OCI-LY3 (cell line): ENCODE results near the gene KIDINS220.
A peak's percentile ranks its signal among the peaks of the same experiment; 100 is the strongest.

ENCODE experiments used
- H2AFZ ChIP-seq: fragments of 200-600, 300-600 bp; shearing (Covaris generic); 2 replicates; pipeline ENCODE4 v1.6.0; 2014; ENCODE audit warnings: antibody characterized with exemption, low read depth, low read length
- H3K27ac ChIP-seq: fragments of 200-600, 300-600 bp; sonication (generic); 2 replicates; pipeline ENCODE4 v1.5.1; 2014; ENCODE audit warnings: mild to moderate bottlenecking, low read length, moderate library complexity, mixed read lengths
- H3K27me3 ChIP-seq: fragments of 200-600, 300-600 bp; sonication (generic); 2 replicates; pipeline ENCODE4 v1.6.1; 2014; ENCODE audit warnings: low read depth, low read length, mixed read lengths
- H3K36me3 ChIP-seq: fragments of 200-600, 300-600 bp; sonication (generic); replicated peaks from 2 replicates; pipeline ENCODE3; 2014; ENCODE audit warnings: low read depth, low read length, mixed read lengths
- H3K4me1 ChIP-seq: fragments of 300-600, 200-600 bp; sonication (generic); 2 replicates; pipeline ENCODE4 v1.6.1; 2014; ENCODE audit warnings: low read length, mixed read lengths
- H3K4me2 ChIP-seq: fragments of 200-600, 300-600 bp; sonication (generic); 2 replicates; pipeline ENCODE4 v1.6.1; 2014; ENCODE audit warnings: low read length, mixed read lengths
- H3K4me3 ChIP-seq: fragments of 300-600, 200-600 bp; sonication (generic); 2 replicates; pipeline ENCODE4 v1.5.1; 2014; ENCODE audit warnings: antibody characterized with exemption, mild to moderate bottlenecking, low read length, moderate library complexity
- H3K79me2 ChIP-seq: fragments of 300-600, 200-600 bp; shearing (Covaris generic); 2 replicates; pipeline ENCODE4 v1.6.1; 2014; ENCODE audit warnings: mild to moderate bottlenecking, low read length, mixed read lengths
- H3K9ac ChIP-seq: fragments of 300-600, 200-600 bp; shearing (Covaris generic); 2 replicates; pipeline ENCODE4 v1.6.0; 2014; ENCODE audit warnings: mild to moderate bottlenecking, low read length, moderate library complexity
- H3K9me3 ChIP-seq: fragments of 200-600, 300-600 bp; shearing (Covaris generic); 2 replicates; pipeline ENCODE4 v1.6.1; 2014; ENCODE audit warnings: low read length, mixed read lengths; ENCODE audit not compliant: insufficient read depth
- H4K20me1 ChIP-seq: fragments of 200-600, 300-600 bp; sonication (generic); 2 replicates; pipeline ENCODE4 v1.6.1; 2016; ENCODE audit warnings: low read length, mixed read lengths; ENCODE audit not compliant: insufficient read depth
- EZH2phosphoT487 ChIP-seq: fragments of 200-600 bp; shearing (Covaris generic); IDR thresholded peaks from 2 replicates; pipeline ENCODE4 v1.6.1; 2018; ENCODE audit warnings: antibody characterized with exemption, mixed run types, low read depth
- TF ChIP-seq, protein P1 (sequence below): fragments of 200-600, 300-600 bp; sonication (generic); IDR thresholded peaks from 2 replicates; pipeline ENCODE4 v1.5.1; 2014; ENCODE audit warnings: antibody characterized with exemption, low read length, low read depth

The KIDINS220 gene

DNA sequence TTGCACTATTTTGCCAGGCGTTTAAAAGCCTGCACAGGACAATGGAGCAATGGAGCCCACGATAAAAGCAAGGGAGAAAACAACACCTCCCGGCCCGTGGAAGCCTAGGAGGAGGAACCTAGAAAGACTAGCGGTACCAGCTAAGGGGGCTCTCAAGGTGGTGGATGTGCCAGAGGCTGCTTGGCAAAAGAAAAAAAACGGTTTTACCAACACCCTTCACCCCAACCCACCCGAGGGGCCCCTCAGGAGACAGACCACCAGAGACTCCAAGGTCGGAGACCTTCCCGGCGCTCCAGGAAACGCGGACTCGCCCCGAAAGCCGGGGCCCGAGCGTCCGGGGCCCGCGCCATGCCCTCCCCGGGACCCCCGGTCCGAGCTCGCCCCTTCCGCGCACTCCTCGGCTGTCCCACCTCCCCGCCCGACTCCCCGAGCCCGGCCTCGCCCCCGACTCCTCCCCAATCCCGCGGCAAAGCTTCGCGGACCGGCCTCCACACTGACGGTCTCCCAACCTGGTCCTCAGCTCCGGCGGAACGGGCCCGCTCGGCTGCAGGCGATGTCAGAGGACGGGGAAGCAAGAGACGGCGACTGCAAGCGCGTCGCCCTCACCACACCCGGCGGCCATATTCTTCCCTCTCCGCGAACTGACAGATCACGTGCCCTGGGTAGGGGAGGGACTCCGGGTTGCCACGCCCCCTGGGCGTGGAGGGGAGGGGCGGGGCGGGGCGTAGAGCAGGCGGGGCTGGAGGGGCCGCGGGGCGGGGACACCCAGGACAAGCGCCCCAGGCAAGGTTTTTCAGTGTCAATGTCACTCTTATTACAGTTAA is at the start of gene KIDINS220:
KIDINS220 (minus strand) TSS at position 643 of the 824 bp plus-strand sequence. CDS start 10,520 bp downstream, outside the sequence.
- H3K4me3 ChIP-seq: peak within 1 kb of the TSS; percentile 77
- H3K27ac ChIP-seq: no peak within 1 kb of the TSS
- no peaks in the 10 kb centered on the region for H3K9me3 ChIP-seq
- TF ChIP-seq, protein P1, sequence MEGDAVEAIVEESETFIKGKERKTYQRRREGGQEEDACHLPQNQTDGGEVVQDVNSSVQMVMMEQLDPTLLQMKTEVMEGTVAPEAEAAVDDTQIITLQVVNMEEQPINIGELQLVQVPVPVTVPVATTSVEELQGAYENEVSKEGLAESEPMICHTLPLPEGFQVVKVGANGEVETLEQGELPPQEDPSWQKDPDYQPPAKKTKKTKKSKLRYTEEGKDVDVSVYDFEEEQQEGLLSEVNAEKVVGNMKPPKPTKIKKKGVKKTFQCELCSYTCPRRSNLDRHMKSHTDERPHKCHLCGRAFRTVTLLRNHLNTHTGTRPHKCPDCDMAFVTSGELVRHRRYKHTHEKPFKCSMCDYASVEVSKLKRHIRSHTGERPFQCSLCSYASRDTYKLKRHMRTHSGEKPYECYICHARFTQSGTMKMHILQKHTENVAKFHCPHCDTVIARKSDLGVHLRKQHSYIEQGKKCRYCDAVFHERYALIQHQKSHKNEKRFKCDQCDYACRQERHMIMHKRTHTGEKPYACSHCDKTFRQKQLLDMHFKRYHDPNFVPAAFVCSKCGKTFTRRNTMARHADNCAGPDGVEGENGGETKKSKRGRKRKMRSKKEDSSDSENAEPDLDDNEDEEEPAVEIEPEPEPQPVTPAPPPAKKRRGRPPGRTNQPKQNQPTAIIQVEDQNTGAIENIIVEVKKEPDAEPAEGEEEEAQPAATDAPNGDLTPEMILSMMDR: no peak
- no peak for TF ChIP-seq EZH2phosphoT487
- peak within 1 kb of the TSS; percentile 16 for H2AFZ ChIP-seq
- peak within 1 kb of the TSS; percentile 83 for H3K4me2 ChIP-seq
- H3K9ac ChIP-seq: peak within 1 kb of the TSS; percentile 64
- peaks cover 31% of the 10 kb centered on the region for H3K79me2 ChIP-seq
- H3K36me3 ChIP-seq: no peaks in the 10 kb centered on the region
- no peaks in the 10 kb centered on the region for H4K20me1 ChIP-seq
- peaks cover 10% of the 10 kb centered on the region for H3K4me1 ChIP-seq
- H3K27me3 ChIP-seq: no peaks in the 10 kb centered on the region

DNA sequence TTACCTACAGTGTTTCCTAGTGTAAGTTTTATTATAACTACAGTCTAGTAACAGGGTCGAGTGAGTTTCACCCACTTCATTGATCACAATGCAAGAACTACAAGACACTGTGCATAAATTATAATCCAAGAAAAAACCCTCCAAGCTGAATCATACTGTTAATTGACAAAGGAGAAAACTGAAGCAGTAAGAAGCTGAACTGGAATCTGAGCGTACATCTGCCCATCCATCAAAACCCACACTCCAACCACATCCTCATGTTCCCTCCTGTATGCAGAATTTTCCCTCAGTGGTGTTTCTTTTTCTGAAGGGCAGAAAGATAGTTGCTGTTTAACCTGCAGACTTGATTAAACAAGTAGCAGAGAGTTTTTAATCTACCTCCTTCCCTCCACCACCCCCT is 49.5 kb upstream of the KIDINS220 start:
- H3K27ac ChIP-seq: no peak overlapping the region
- H3K9ac ChIP-seq: no peak overlapping the region
- H3K4me2 ChIP-seq: no peak overlapping the region
- no peaks in the 10 kb centered on the region for H3K4me1 ChIP-seq
- H3K79me2 ChIP-seq: no peaks in the 10 kb centered on the region
- no peak overlapping the region for H3K4me3 ChIP-seq
- no peak for TF ChIP-seq EZH2phosphoT487
- TF ChIP-seq, protein P1: no peak
- H3K27me3 ChIP-seq: no peaks in the 10 kb centered on the region
- H3K36me3 ChIP-seq: no peaks in the 10 kb centered on the region
- H4K20me1 ChIP-seq: no peaks in the 10 kb centered on the region
- H3K9me3 ChIP-seq: no peaks in the 10 kb centered on the region
- no peak overlapping the region for H2AFZ ChIP-seq

DNA sequence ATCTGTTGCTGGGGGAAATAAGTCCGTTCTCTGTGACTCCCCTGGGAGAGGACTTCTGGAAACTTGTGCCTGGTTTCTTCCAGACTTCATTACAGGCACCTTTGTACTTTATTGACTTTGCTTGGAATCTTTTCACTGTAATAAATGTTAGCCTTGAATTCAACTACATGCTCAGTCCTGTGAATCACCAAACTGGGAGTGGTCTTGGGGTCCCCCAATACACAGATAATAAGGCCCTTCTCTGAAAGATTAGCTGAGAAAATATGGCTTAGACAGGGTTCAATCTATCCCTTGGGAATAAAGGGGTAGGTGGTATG is 48.7 kb upstream of the KIDINS220 start:
- no peak for TF ChIP-seq EZH2phosphoT487
- TF ChIP-seq, protein P1: no peak
- no peak overlapping the region for H3K9ac ChIP-seq
- H3K4me1 ChIP-seq: no peaks in the 10 kb centered on the region
- H3K27ac ChIP-seq: no peak overlapping the region
- H3K4me2 ChIP-seq: no peak overlapping the region
- no peaks in the 10 kb centered on the region for H4K20me1 ChIP-seq
- H3K36me3 ChIP-seq: no peaks in the 10 kb centered on the region
- H3K4me3 ChIP-seq: no peak overlapping the region
- H3K27me3 ChIP-seq: 0 out of 2 replicates have a peak, but pooled peaks cover under 1% of the 10 kb centered on the region
- no peak overlapping the region for H2AFZ ChIP-seq
- H3K79me2 ChIP-seq: no peaks in the 10 kb centered on the region
- no peaks in the 10 kb centered on the region for H3K9me3 ChIP-seq

DNA sequence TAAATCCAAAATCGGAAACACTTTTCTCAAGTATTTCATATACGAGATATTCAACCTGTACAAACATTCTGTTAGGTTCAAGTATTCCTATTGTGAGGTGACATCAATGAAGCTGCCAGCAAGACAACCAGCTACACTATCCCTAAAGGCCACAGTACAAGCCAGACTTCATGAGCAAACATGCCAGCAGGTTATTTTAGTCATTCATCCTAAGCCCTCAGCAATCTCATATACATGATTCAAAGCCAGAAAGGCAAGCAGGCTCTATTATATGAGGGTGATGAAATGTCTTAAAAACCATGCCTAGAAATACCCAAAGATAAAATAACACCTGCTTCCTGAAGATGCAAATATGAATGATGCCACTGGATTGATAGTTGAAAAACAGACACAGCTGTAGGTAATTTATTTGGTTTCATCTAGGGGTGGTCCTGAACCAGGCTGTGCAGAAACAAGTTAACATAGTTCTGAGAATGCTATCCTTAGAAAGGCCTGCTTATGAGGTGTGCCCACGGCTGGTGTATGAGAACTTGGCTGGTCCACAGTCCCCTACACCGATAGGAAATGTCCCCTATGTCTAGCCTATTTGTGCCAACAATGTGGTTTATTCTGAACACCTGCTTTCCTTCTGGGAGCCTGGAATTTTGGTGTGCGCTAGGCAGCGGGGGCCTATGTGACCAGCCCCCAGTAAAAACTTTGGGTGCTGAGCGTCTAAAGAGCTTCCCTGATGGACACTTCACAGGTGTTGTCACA is 48.2 kb upstream of the KIDINS220 start:
- Histone ChIP-seq H3K27ac (no peak overlapping the region), H3K27me3 (peaks cover 6% of the 10 kb centered on the region; the same call in 1 of the 2 replicates), H3K9ac (no peak overlapping the region), H3K4me3 (no peak overlapping the region), H3K79me2 (no peaks in the 10 kb centered on the region), H3K4me2 (no peak overlapping the region), H3K4me1 (no peaks in the 10 kb centered on the region), H3K36me3 (no peaks in the 10 kb centered on the region), H4K20me1 (no peaks in the 10 kb centered on the region), H2AFZ (no peak overlapping the region), H3K9me3 (no peaks in the 10 kb centered on the region)
- TF ChIP-seq, protein P1: no peak
- no peak for TF ChIP-seq EZH2phosphoT487
